Measurements from ENCODE around the gene CADM3.

The CADM3 gene, protein sequence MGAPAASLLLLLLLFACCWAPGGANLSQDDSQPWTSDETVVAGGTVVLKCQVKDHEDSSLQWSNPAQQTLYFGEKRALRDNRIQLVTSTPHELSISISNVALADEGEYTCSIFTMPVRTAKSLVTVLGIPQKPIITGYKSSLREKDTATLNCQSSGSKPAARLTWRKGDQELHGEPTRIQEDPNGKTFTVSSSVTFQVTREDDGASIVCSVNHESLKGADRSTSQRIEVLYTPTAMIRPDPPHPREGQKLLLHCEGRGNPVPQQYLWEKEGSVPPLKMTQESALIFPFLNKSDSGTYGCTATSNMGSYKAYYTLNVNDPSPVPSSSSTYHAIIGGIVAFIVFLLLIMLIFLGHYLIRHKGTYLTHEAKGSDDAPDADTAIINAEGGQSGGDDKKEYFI

DNA sequence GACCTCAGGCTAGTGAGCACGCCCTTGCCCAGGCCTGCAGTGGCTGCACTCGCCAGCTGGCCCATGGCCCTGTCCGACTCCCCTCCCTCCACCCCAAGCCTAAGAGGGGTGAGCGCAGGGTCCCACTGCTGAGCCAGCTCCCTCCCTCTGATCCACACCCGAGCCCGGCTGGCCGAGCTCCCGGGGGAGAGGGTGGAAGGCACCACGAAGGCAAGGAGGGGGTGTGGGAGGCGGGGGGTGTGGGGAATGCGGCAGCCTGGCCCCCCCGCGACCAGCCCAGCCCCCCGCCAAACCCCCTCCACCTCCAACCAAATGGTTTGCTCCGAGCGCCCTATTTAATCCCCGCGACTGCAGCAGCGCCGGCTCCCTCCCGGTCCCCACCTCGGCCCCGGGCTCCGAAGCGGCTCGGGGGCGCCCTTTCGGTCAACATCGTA lies at the start of gene CADM3:
Gene CADM3 (plus strand): TSS at position 362 of the 434 bp plus-strand sequence. CDS start 151 bp downstream, outside the sequence.
- DNase-seq: no peak

DNA sequence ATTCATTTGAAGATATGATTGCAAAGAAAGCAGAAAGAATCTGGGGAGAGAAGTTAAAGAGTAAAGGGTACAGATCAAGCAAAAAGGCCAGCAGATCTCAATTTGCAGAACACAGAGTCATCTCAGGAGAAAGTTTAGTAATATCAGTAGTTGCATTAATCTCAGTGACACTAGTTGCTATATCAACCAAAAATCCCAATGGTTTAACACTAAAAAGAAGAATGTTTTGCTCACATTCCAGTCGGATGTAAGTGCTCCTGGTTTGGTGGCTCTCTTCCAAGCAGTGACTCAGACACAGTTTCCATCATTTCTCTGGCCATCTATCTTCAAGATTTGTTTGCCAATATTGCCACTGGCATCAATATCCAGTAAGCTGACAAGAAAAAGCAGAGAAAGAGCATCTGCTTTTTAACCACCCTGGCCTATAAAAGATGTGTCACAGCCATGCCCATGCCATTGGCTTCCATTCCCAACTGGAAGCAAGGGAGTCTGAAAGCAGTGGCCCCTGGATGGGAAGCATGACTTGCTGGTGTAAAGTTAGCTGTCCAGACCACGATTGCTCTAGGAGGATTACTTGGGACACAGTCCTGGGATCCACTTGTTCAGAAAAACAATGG lies 49.3 kb upstream of the CADM3 start:
- no peak for DNase-seq

DNA sequence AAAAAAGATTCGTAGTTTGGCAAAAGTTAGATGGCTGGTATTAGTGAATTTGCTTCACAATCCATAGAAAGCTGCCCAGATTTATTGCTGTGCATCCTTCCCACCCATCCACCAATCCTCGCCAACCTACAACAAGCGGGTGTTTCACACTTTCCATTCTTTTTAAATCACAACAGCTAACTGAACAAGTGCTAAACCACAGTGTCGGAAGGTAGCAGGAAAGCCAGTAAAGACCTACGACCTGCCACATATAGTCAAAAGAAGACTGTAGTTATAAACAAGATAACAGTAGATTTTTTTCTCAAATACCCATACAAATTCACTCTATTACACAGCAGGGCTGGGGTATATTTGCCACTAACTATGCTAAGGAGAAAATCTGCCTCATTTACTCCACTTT lies 47.8 kb upstream of the CADM3 start:
- DNase-seq: no peak

DNA sequence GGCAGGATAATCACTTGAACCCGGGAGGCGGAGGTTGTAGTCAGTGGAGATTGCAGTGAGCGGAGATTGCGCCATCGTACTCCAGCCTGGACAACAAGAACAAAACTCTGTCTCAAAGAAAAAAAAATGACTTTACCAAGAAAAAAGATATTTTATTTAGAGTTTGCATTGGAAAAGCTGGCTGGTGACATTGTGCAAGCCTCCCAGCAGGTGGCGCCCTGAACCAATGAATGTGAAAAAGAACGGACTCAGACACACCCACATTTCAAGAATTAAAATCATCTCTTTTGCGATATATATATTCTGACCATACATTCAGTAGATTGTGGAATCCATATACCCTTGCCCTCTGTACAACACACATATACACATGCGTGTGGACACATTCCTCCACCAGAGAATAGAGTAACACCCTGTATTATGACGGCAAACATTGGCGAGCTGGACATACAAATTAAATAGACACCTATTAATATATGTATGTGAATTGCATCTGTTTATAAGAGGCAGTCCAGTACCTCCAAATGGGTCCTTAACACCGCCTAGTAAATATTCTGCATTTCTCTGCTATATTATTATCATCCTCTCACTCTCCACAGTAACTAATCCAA lies 39.0 kb upstream of the CADM3 start:
- DNase-seq: no peak

DNA sequence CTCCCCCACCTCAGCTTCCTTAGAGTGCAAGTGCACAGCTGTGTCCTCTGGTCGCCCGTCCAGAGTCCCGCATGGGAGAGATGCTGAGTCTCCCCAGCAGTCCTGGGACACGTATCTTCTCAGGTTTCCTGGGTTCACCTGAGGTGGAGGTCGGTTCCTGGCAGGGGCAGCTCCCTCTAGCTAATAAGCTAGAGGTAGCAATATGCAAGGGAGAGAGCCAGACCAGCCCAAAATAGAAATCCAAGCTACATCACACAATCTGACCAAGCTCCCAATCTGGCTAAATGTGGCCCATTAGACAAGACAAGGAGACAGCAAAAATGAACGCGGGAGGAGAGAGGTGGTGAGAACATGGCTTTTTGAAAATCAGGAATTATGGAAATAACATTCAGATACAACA lies 30.9 kb upstream of the CADM3 start:
- no peak for DNase-seq

DNA sequence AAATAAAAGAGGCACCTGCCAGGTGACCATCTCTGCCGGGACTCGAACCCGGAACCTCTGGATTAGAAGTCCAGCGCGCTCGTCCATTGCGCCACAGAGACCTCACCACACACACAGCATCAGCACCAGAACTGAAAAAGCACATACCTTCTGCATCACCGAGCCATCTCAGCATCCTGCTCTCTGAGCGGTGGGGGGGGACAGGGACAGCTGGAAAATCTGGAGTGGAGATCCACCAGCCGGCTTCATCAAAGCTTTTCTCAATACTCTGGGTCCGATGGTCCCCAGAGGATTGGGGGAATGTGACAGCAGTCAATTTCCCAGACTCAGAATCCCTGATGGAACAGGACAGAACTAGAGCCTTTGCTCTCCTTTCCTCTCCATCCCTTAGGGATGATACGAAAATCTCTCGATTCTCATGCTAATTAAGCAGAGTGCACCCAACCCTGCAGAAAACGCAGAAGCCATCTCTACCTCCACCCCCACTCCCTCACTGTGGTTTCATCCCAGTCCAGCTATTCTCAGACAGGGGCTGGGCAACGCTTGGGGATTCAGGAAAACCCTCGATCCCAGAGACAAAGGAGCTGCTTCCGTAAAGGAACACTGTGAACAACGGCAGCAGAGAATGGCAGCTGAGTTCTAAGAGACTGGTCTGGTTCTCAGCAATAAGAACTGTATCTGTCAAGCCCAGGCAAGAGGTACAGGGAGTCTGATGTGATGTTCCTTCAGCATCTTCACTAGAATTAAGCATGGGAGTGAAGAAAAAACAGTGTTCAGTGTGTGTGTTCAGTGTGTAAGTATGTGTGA lies 29.6 kb upstream of the CADM3 start:
- DNase-seq: no peak

DNA sequence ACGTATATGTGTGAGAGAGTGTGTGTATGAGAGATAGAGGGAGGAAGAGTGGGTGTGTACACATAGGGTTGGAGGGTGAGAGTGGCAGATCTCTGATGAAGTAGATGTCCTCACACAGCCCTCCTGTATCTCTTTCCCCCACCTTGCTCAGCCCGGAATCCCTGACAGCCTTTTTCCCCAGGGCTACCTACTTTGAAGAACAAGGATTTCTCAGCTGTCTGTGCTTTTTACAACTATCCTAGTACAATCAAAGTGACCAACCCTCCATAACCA lies 29.1 kb upstream of the CADM3 start:
- DNase-seq: no peak

DNA sequence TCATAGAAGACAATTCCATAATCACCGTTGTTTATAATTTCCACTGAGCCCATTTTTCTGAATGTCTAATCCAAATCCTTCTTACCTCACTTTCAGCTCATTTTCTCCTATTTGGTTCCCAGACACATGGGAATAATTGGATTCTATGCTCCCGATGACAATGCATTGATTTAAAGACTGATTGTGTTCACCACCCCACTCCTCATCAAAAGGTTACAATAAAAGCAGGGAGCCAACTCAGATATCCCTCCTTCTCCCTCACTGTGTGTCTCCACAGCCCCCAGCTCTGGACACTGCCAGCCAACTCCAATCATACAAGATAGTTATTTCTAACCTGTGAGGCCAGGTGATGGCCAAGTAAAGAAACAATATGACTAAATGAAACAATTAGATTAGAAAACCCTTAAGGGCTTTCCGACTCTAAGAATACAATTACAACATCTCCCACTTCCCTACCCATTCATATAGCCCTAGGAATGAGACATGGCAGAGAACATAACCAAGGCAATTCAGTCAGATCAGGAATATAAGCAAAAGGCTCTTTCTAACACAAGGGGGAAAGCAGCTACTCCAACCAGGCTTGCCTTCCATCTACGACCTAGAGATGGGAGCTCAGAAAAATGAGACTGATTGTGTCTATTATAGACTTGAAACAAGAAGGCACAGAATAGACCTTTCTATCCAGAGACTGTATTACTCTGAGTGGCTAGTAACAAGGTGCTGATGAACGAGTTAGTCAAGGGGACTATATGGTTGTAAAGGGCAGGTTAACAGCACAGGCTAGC lies 28.5 kb upstream of the CADM3 start:
- no peak for DNase-seq

DNA sequence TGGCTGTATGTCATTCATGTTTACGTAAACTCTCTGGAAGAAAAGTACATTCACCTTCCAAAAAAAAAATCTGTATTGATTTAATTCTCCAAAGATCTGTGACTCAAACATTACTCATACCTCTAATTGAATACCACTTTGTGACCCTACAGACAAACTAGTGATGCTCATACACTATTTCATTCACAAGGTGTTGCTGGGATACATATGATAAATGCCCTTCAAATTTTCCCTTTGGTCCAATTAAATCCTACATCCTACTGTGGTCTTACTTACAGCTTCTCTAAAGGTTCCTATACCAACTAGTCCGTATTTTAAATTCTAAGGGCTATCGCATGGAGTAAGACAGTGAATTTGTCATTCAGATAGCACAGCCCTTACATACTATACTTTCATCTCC lies 26.8 kb upstream of the CADM3 start:
- DNase-seq: no peak

DNA sequence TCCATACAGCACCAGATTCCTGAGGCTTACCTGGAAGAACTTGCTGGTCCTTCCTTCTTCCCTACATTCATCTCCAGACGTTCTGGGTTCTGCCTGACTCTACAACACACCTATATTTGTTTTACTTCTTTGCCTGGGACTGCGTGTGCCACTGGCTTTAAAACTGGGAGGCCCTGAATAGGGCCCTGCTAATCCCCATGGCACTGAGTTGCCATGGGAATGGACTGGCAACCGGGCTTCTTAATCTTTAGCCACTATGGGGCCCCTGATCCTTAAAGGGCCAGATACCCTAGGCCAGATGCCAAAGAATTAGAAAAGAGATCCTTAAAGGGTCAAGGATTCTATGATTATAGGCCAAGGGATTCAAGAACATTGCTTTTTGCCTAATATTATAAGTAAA lies 24.4 kb upstream of the CADM3 start:
- no peak for DNase-seq

DNA sequence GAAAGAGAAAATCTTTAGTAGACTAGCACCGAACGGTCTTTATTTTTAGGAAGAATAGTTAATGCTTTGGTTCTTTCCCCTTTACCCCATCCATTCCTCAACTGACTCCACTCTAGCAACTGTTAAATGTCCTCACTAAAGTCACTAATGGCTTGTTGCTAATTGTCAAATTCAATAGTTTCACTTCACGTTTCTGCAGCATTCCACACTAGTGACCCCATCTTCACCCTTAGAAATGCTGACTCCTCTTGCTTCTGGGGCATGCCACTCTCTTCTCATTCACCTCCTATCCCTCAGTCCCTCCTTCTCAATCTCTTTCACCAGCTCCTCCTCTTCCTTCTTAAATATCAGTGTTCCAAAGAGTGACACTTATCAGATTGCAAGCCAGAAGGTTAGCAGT lies 19.4 kb upstream of the CADM3 start:
- no peak for DNase-seq

DNA sequence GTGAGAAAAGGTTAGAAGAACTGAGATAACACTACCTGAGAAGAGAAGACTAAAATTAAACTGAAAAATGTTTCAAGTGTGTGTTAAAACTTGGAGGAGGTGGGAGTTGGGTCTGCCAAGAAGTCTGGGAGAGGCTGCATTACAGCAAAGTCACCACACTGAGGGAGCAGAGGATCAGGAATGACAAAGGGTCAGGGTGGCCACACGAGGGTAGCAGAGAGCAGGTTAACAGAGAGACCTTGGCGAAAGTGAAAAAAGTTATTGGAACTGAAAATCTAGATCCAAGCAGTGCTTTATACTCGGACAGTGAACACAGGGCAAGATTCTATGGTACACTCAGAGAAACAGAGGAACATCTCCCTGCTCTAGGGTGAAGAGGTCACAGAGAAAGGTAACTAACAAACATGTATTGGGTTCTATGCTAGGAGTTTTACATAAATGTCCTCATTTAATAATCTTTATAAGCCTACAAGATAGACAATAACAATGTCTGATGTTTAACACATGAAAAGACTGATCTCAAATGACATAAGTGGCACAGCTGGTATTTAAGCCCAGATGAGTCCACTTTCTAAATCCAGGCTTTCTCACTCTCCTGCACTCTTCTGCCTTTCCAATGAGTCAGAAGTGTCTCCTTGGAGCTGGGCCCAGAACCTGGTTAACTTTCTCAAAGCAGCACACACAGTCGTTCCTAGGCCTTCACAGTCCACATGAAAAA lies 10.3 kb upstream of the CADM3 start:
- peak; percentile 28 for DNase-seq

DNA sequence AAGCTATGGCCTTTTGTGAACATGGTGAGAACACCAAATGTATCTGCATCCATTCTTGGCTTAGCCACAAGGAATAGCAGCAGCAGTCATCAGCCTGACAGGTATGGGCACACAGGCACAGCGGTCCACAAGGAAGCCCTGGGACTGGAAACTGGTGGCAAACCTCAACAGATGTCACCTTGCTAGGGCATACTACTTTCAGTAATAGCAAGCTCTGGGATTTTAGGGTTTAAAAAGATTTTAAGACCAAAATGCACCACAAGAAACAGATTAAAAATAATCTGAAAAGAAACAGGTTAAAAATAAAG lies 9.7 kb upstream of the CADM3 start:
- no peak for DNase-seq

DNA sequence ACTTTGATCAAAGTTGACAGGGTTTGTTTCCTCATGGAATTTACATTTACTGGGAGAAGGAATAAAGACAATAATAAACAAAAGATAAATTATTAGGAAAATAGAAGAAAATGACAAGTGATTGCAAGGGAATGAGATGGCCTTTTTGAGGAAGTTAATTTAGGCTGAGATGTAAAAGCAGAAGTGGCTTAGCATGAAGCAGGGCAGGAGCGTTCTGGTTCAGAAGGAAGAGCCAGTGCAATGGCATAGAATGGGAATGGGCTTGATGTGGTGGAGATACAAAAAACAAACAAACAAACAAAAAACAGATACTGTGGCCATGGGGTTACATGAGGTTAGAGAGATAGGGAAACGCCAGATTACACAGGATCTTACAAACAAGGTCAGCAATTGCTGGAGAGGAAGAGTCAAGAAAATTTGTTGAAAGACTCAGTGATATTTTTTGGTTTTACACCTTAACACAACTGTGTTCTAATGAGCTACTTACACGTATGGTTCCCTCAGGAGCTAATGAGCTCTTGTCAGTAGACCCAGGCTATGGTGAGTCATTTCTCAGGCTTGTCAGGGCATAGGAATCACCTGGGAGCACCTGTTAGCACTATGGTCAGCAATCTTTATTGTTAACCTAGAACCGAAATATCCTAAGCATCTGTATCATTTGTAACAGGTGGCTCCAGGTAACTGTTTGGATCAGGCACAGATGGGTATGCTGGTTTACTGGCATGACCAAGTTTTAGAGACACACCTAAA lies 8.7 kb upstream of the CADM3 start:
- no peak for DNase-seq

DNA sequence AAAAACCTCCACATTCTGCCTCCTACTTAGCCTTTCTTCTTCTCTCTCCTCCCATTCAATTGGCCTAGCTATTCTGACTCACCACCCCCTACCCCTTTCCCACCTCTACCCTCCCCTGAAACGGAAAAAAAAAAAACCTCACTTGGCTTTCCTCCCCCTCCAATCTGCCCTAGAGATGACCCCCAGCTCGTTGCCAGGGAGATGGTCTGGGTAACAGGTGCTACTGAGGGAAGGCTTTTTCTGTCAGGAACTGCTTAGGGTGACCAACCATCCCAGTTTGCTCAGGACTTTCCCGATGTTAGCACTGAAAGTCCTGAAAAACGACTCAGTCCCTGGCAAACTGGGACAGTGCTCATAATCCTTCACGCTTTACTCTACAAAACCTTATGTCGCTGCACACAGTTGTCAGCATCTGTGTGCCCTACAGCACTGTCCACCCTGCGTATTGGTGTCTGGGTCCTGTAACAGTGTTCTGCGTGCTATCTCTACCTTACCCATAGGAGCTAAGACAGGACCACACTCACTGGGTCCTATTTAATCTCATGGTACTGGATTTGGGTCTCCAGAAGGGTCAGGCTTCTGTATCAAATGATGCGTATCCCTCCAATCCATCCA lies 7.7 kb upstream of the CADM3 start:
- DNase-seq: no peak

DNA sequence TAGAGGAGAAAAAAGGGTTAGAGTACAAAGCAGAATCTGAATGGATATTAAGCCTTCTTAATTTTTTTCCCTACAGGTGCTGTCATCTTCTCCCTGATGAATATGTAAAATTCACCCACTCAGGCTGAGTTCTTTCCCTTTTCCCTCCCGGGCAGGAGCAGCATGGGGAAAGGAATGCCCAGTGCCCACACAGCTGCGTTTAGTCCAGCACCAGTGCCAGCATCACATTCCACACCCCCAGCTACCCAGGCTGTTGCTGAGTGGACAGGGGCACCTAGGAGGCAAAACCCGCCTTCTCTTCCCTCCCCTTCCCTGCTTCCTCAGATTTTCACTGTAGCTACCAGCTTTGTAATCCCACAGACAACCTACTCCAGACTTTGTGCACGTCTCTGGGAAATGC lies 3.4 kb upstream of the CADM3 start:
- DNase-seq: no peak

DNA sequence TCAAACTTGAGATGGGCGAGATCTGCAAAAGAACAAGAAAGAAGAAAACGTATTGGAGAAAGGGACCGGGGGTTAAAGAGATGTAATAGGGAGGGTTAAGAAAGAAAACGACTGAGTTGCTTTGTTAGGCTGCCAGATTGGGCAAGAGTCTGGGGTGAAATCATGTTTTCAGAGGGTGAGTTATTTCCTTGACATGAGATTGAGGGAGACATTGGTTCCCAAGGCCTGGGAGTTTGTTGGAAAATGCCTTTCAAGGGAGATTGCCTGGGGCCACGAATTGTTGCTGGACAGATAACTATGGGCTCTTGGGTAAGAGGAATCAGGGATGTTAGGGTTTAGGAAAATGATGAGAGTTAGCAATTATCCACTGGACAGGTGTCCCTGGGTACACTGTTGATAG lies 776 bp upstream of the CADM3 start:
- DNase-seq: no peak

DNA sequence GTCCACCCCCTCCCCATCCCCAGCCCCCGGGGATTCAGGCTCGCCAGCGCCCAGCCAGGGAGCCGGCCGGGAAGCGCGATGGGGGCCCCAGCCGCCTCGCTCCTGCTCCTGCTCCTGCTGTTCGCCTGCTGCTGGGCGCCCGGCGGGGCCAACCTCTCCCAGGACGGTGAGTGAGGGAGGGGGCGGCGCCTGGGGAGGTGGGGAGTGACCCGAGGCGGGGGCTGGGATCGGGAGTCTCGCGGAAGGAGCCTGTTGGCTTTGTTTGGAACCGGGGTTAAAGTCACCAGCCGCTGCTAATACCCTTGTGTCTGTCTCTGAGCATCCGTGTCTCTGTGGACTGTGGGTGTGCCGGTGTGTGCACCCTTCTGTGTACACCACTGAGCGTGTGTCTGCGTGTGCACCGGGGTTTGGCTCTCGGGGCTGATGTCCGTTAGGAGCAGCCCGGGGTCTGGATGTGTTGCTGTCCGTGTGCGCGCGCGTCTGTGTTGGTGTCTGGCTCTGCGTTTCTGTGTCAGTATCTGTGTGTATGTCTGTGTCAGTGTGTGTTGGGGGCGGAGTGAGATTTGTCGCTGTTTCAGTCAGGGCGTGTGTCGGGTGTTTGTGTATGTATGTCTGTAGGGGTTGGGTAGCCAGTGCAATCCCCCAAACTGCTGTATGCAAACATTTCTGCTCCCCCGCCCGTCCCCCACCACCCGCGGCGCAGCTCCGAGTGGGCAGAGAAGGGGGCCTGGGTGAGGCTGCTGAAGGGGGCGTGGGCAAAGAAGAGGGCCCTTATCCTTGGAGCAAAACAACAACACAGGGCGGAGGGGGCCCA lies 480 bp downstream of the CADM3 start:
- DNase-seq: no peak

DNA sequence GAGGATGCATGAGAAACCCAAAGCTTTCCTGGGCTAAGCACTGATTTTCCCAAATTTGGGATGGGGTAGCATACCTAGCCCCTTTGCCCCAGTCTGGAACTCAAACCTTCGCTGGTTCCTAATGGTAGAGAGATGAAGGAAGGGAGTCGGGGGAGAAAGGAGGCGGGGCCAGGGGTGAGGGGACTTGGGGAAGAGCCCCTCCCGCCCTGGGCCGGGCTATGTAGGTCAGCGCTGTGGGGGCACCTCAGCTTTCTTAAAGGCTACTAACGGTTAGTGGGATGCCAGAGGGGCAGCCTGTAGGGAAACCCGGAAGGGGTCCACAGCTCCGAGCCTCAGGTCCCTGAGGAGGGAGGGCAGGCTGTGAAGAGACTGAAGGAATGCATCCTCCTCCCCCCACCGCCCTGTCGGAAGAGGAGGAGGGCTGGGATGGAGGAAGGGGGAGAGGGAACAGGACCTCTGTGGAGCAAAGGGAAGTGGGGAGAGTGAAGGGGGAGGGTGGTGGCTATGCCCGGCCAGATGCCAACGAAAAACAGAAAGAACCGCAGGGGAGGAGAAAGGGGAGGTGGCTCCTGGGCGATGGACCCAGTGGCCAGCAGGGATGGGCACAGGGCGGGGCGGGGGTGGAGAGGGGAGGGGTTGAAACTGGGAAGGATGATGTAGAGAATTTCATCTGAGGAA lies 1.3 kb downstream of the CADM3 start:
- no peak for DNase-seq

DNA sequence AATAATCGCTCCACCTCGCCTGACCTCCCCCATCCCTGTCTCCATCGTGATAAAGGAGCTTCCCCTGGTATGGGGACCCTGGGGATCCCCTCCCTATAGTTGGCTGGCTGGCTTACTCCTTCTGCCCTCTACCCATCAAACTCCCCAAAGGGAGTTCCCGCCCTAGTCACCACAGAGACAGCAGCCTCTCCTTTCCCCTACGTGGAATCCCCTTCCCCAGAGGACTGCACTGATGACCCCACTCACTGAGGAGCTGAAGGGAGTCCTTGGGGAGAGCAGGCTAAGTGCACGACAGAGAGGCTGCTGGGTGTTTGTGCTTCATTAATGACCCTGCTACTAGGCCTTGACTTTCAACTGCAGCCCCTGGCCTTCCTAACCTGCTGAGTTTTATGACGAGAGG lies 1.9 kb downstream of the CADM3 start:
- DNase-seq: no peak
